ENCODE data around the gene ATP5PD.
"Not testable (repeated sequence)": the region's sequence is repeated elsewhere in the genome, so short reads cannot be mapped to it uniquely, and the experiment has no call there.

Gene ATP5PD

DNA sequence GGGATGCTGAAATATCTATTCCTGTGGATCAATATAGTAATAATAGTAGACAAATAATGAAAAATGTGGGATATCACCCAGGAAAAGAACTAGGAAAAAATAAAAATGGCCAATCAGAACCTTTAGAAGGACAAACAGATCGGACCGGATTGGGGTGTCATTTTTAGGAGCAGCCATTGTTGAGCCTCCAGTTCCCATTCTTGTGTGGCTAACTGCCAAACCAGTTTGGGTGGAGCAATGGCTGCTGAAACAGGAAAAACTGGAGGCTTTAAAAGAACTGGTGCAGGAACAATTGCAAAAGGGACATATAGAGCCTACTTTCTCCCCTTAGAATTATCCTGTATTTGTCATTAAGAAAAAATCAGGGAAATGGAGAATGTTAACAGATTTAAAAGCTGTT, 20.1 kb downstream of the ATP5PD start:
- Mint-ChIP-seq H3K4me1 (peaks cover 15% of the 10 kb centered on the region), H3K36me3 (ENCODE audit: low read depth) (peaks cover 25% of the 10 kb centered on the region)
- not testable (repeated sequence) for H3K9me3 Mint-ChIP-seq, H3K27me3 Mint-ChIP-seq, ATAC-seq, H3K4me3 Mint-ChIP-seq, DNase-seq, H3K27ac Mint-ChIP-seq

GRCh38 chr17:75025398-75025734, 21.4 kb downstream of the ATP5PD start:
- Mint-ChIP-seq H3K4me1 (peaks cover 11% of the 10 kb centered on the region), H3K27ac (peak overlapping the region; percentile 42), H3K36me3 (ENCODE audit: low read depth) (peaks cover 34% of the 10 kb centered on the region), H3K4me3 (peak overlapping the region; percentile 21)
- H3K27me3 Mint-ChIP-seq, ATAC-seq, DNase-seq, H3K9me3 Mint-ChIP-seq: not testable (repeated sequence)

- no peaks in the 10 kb centered on the region for H3K27me3 Mint-ChIP-seq
- H3K4me3 Mint-ChIP-seq, result peak overlapping the region; percentile 21
- no peaks in the 10 kb centered on the region for H3K9me3 Mint-ChIP-seq
- H3K4me1 Mint-ChIP-seq, result peaks cover 11% of the 10 kb centered on the region
- H3K27ac Mint-ChIP-seq, result peak overlapping the region; percentile 42
- H3K36me3 Mint-ChIP-seq (ENCODE audit: low read depth), result peaks cover 34% of the 10 kb centered on the region
- no peak for ATAC-seq
- peak; percentile 23 for DNase-seq
Observed at GRCh38 chr17:75024686-75025397, 21.9 kb downstream of the ATP5PD start.

DNA sequence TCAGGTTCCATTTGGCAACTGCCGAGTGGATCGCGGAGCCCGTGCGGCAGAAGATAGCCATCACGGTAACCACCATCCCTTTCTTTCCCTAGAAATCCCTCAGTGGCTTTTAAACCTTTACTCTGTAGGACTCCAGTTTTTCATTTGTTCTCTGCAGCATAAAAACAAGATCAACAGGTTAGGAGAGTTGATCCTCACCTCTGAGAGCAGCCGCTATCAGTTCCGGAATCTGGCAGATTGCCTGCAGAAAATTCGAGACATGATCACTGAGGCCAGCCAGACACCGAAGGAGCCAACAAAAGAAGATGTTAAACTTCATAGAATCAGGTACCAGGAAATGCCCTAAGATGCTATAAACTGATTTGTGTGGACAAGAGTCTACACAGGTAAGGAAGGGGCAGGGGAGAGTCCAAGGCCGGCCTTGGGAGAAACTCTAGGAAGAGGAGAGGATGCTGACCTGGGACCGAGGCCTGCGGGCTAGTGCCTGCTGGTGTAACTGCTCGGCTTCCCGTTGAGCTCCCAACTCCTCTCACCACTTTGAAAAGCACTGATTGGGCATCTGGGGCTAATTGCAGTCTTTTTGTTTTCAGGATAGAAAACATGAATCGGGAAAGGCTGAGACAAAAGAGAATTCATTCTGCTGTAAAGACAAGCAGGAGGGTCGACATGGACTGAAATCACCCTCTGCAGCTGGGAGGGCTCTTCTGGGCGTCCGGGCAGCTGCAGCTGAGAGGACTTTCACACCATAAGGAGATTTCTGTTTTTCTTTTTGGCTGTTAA, 26.2 kb downstream of the ATP5PD start:
- Mint-ChIP-seq H3K4me3 (no peak overlapping the region), H3K4me1 (peaks cover 10% of the 10 kb centered on the region), H3K27ac (no peak overlapping the region), H3K36me3 (ENCODE audit: low read depth) (peaks cover 46% of the 10 kb centered on the region), H3K9me3 (no peaks in the 10 kb centered on the region), H3K27me3 (no peaks in the 10 kb centered on the region)
- DNase-seq, result no peak
- ATAC-seq, result no peak

DNA sequence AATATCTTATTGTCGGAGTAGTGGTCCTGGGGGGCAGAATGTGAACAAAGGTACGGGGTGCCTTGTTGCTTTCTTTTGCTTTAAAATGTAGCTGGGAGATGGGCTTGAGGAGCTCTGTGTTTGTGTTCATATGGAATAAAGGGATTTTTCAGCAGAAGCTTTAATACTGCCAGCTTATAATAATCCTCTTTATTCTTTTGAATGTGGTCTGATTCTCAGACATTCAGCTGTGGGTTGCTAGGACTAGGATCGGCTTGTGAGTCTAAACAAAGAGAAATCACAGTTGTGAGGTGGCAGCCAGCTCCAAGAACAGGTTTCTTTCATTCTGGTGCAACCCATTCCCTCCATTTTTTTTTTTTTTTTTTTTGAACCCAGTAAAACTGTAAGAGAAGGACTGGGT, 27.1 kb downstream of the ATP5PD start:
- Mint-ChIP-seq H3K4me3 (no peak overlapping the region), H3K4me1 (peaks cover 7% of the 10 kb centered on the region), H3K27ac (no peak overlapping the region), H3K9me3 (no peaks in the 10 kb centered on the region), H3K27me3 (no peaks in the 10 kb centered on the region), H3K36me3 (ENCODE audit: low read depth) (peaks cover 41% of the 10 kb centered on the region)
- DNase-seq, result no peak
- ATAC-seq, result no peak

GRCh38 chr17:75019146-75019545, 27.6 kb downstream of the ATP5PD start:
- ATAC-seq (no peak), DNase-seq (no peak)
- Mint-ChIP-seq H3K4me1 (peaks cover 8% of the 10 kb centered on the region), H3K9me3 (no peaks in the 10 kb centered on the region), H3K36me3 (ENCODE audit: low read depth) (peaks cover 39% of the 10 kb centered on the region), H3K27ac (no peak overlapping the region), H3K4me3 (no peak overlapping the region), H3K27me3 (no peaks in the 10 kb centered on the region)

DNA sequence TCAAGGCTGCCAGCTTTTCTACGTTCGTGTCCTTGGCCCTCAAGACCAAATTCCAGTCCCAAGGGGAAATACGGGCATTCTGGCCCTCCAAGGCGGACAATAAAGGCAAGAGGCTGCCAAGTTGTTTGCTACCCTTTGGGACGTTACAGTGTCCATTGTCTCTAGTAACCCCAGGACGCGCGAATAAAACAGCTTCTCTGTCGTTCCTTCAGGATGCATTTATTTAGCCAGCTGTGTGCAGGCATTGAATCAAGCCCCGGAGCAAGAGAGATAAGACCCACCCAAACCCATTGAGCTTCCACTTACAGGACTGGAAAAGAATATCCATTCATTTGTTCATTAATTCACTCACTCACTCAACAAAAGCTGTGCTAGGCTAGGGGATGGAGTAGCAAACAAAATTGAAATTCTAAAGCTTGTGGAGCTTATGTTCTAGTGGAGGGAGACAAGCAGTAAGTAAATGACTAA, 33.6 kb downstream of the ATP5PD start:
- no peaks in the 10 kb centered on the region for H3K27me3 Mint-ChIP-seq
- ATAC-seq (no peak), DNase-seq (no peak)
- H3K4me3 Mint-ChIP-seq, result peak overlapping the region; percentile 86
- H3K27ac Mint-ChIP-seq, result peak overlapping the region; percentile 88
- H3K36me3 Mint-ChIP-seq (ENCODE audit: low read depth), result peaks cover 9% of the 10 kb centered on the region
- peaks cover 35% of the 10 kb centered on the region for H3K4me1 Mint-ChIP-seq
- H3K9me3 Mint-ChIP-seq, result no peaks in the 10 kb centered on the region

- Mint-ChIP-seq H3K27me3 (no peaks in the 10 kb centered on the region), H3K27ac (peak within 1 kb of the TSS; percentile 88), H3K4me3 (peak within 1 kb of the TSS; percentile 86), H3K4me1 (peaks cover 35% of the 10 kb centered on the region), H3K36me3 (ENCODE audit: low read depth) (peaks cover 9% of the 10 kb centered on the region), H3K9me3 (no peaks in the 10 kb centered on the region)
- DNase-seq, result peak; percentile 87
- peak; percentile 92 for ATAC-seq
Observed at GRCh38 chr17:75012346-75013091, 34.2 kb downstream of the ATP5PD start, which contains the start of gene MRPL58. MRPL58 (plus strand) TSS chr17:75012670; CDS start chr17:75012687, 17 bp downstream.

DNA sequence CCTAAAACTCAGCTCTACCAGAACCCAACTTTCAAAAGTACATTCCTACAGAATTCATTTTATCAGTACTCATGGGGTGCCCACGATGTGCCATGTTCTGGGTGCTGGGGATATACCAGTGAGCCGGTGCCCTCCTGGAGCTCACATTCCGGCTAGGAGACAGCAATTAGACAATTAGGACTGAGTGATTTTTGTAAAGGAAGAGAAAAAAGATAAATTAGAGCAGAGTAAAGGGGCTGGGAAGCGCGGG, 34.7 kb downstream of the ATP5PD start:
- Mint-ChIP-seq H3K4me3 (peak overlapping the region; percentile 86), H3K4me1 (peaks cover 35% of the 10 kb centered on the region), H3K9me3 (no peaks in the 10 kb centered on the region), H3K27ac (peak overlapping the region; percentile 88), H3K36me3 (ENCODE audit: low read depth) (peaks cover 9% of the 10 kb centered on the region), H3K27me3 (no peaks in the 10 kb centered on the region)
- DNase-seq, result no peak
- ATAC-seq, result no peak

- Mint-ChIP-seq H3K9me3 (no peaks in the 10 kb centered on the region), H3K4me1 (peaks cover 35% of the 10 kb centered on the region), H3K27me3 (no peaks in the 10 kb centered on the region), H3K27ac (peak overlapping the region; percentile 88), H3K4me3 (peak overlapping the region; percentile 86), H3K36me3 (ENCODE audit: low read depth) (peaks cover 5% of the 10 kb centered on the region)
- ATAC-seq (no peak), DNase-seq (no peak)
Observed at GRCh38 chr17:75011401-75012095, 35.2 kb downstream of the ATP5PD start.

DNA sequence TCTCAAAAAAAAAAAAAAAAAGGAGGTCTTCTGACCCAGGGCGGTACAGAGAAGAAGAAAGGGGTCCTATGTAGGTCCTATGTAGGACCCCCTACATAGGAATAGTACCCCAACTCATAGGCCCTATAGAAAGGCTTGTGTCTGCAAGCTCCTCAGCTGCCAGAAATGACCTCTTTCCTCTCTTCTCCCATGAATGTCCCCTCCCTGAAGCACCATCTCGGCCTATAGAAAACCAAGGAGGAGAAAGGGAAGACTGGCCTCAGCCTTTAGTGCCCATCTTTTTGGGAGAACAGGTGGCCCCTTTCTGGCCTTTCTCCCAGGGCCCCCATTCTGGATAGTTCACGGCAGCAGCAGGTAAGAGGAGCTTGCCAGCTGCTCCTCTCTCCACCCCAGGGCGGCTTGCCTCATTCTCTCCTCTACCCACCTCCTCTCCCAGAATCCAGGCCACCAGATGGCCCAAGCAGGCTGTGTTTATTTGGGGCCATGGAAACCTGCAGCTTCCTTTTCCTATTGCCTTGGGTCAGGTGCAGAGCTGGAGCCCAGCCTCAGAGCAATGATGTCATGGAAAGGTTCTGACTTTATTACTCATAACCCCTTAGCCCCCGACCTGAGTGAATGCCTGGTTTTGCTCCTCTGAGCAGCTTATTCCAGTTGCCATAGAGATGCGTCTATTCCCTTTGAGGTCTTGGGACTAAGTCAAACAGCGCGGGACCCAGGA, 35.9 kb downstream of the ATP5PD start:
- Mint-ChIP-seq H3K27ac (peak overlapping the region; percentile 59), H3K9me3 (no peaks in the 10 kb centered on the region), H3K4me3 (peak overlapping the region; percentile 32), H3K27me3 (no peaks in the 10 kb centered on the region), H3K4me1 (peaks cover 35% of the 10 kb centered on the region), H3K36me3 (ENCODE audit: low read depth) (peaks cover 4% of the 10 kb centered on the region)
- ATAC-seq (peak; percentile 42), DNase-seq (no peak)

GRCh38 chr17:75009139-75009724, 37.5 kb downstream of the ATP5PD start:
- ATAC-seq, result no peak
- no peaks in the 10 kb centered on the region for H3K9me3 Mint-ChIP-seq
- H3K4me3 Mint-ChIP-seq, result no peak overlapping the region
- DNase-seq, result no peak
- H3K36me3 Mint-ChIP-seq (ENCODE audit: low read depth), result peaks cover 2% of the 10 kb centered on the region
- peaks cover 27% of the 10 kb centered on the region for H3K4me1 Mint-ChIP-seq
- no peak overlapping the region for H3K27ac Mint-ChIP-seq
- no peaks in the 10 kb centered on the region for H3K27me3 Mint-ChIP-seq

GRCh38 chr17:75008373-75008772, 38.4 kb downstream of the ATP5PD start:
- H3K4me1 Mint-ChIP-seq, result peaks cover 21% of the 10 kb centered on the region
- no peak overlapping the region for H3K4me3 Mint-ChIP-seq
- no peak overlapping the region for H3K27ac Mint-ChIP-seq
- H3K27me3 Mint-ChIP-seq, result no peaks in the 10 kb centered on the region
- DNase-seq, result no peak
- ATAC-seq, result no peak
- no peaks in the 10 kb centered on the region for H3K36me3 Mint-ChIP-seq (ENCODE audit: low read depth)
- no peaks in the 10 kb centered on the region for H3K9me3 Mint-ChIP-seq

All from activated naive CD8-positive, alpha-beta T cell treated with anti-CD3 and anti-CD28 coated beads, Interleukin-2, amount 50 U/mL, for 24 hours (primary cell).